HG03039 (cell line): ENCODE measurements around the gene ADH6.
"Not testable (repeated sequence)": the region's sequence is repeated elsewhere in the genome, so short reads cannot be mapped to it uniquely, and the experiment has no call there.

Source experiments
- ATAC-seq: cut with Tn5 transposase; IDR thresholded peaks from one replicate; pipeline ENCODE4 v1.9.1; 2021; ENCODE audit warnings: mild to moderate bottlenecking, moderate library complexity; ENCODE audit not compliant: unreplicated experiment

Gene ADH6

GRCh38 chr4:99219072-99219471 lies at the start of gene ADH6:
ADH6 (minus strand) TSS chr4:99219246; CDS start chr4:99219152, 94 bp downstream.
- ATAC-seq: no peak

- ATAC-seq: no peak
Measured at GRCh38 chr4:99264927-99265326, 45.9 kb upstream of the ADH6 start.

GRCh38 chr4:99252746-99253145 lies 33.7 kb upstream of the ADH6 start:
- ATAC-seq: no peak

- no peak for ATAC-seq
Measured at GRCh38 chr4:99248714-99249113, 29.7 kb upstream of the ADH6 start.

- ATAC-seq: no peak
Measured at GRCh38 chr4:99235955-99236354, 16.9 kb upstream of the ADH6 start.

GRCh38 chr4:99234331-99235010 lies 15.4 kb upstream of the ADH6 start:
- no peak for ATAC-seq

GRCh38 chr4:99233397-99233796 lies 14.4 kb upstream of the ADH6 start:
- not testable (repeated sequence) for ATAC-seq

- not testable (repeated sequence) for ATAC-seq
Measured at GRCh38 chr4:99228706-99229105, 9.7 kb upstream of the ADH6 start.

- not testable (repeated sequence) for ATAC-seq
Measured at GRCh38 chr4:99227646-99228045, 8.6 kb upstream of the ADH6 start.

- ATAC-seq: no peak
Measured at GRCh38 chr4:99221980-99222379, 2.9 kb upstream of the ADH6 start.

GRCh38 chr4:99219479-99219878 lies 433 bp upstream of the ADH6 start:
- ATAC-seq: no peak

- ATAC-seq: no peak
Measured at GRCh38 chr4:99215521-99215920, 3.5 kb downstream of the ADH6 start.

GRCh38 chr4:99210789-99211188 lies 8.3 kb downstream of the ADH6 start:
- no peak for ATAC-seq

GRCh38 chr4:99209671-99210070 lies 9.4 kb downstream of the ADH6 start:
- no peak for ATAC-seq

GRCh38 chr4:99208719-99209075 lies 10.3 kb downstream of the ADH6 start:
- ATAC-seq: no peak

- ATAC-seq: no peak
Measured at GRCh38 chr4:99207911-99208718, 10.9 kb downstream of the ADH6 start.

GRCh38 chr4:99207069-99207743 lies 11.8 kb downstream of the ADH6 start:
- no peak for ATAC-seq

- ATAC-seq: no peak
Measured at GRCh38 chr4:99205153-99205979, 13.7 kb downstream of the ADH6 start.

GRCh38 chr4:99202536-99202935 lies 16.5 kb downstream of the ADH6 start:
- ATAC-seq: no peak

- ATAC-seq: no peak
Measured at GRCh38 chr4:99202094-99202493, 17.0 kb downstream of the ADH6 start.

GRCh38 chr4:99201690-99202089 lies 17.4 kb downstream of the ADH6 start:
- no peak for ATAC-seq
